T-helper 1 cell treated with Interleukin-12 subunit alpha and Interleukin-12 subunit beta and Interleukin-4 antibody, amounts not matched to agents 30 μg/mL and 1 μg/mL, for 36 hours (primary cell): Measurements from ENCODE around the gene PANX2.
"Not testable (repeated sequence)": the region's sequence is repeated elsewhere in the genome, so short reads cannot be mapped to it uniquely, and the experiment has no call there.

Source experiments
- H3K27ac Mint-ChIP-seq: one replicate; pipeline ENCODE4 v1.8.0; 2021; ENCODE audit warnings: mild to moderate bottlenecking, mixed read lengths
- H3K27me3 Mint-ChIP-seq: one replicate; pipeline ENCODE4 v1.8.0; 2021; ENCODE audit warnings: low read depth, mixed read lengths
- H3K36me3 Mint-ChIP-seq: one replicate; pipeline ENCODE4 v1.8.0; 2021; ENCODE audit warnings: low read depth, mixed read lengths
- H3K4me1 Mint-ChIP-seq: one replicate; pipeline ENCODE4 v1.8.0; 2021; ENCODE audit warnings: low read depth, mixed read lengths
- H3K4me3 Mint-ChIP-seq: one replicate; pipeline ENCODE4 v1.8.0; 2021; ENCODE audit warnings: mild to moderate bottlenecking, moderate library complexity, mixed read lengths
- H3K9me3 Mint-ChIP-seq: one replicate; pipeline ENCODE4 v1.8.0; 2021; ENCODE audit warnings: mixed read lengths

Gene PANX2

GRCh38 chr22:50157709-50158375 is 12.7 kb upstream of the PANX2 start:
- Mint-ChIP-seq H3K9me3 (no peaks in the 10 kb centered on the region), H3K4me1 (no peaks in the 10 kb centered on the region), H3K27ac (no peak overlapping the region), H3K27me3 (peaks cover 10% of the 10 kb centered on the region), H3K36me3 (no peaks in the 10 kb centered on the region), H3K4me3 (no peak overlapping the region)

GRCh38 chr22:50160947-50161346 is 9.6 kb upstream of the PANX2 start:
- H3K4me1 Mint-ChIP-seq, result no peaks in the 10 kb centered on the region
- no peak overlapping the region for H3K4me3 Mint-ChIP-seq
- H3K27me3 Mint-ChIP-seq, result peaks cover 15% of the 10 kb centered on the region
- H3K9me3 Mint-ChIP-seq, result no peaks in the 10 kb centered on the region
- H3K36me3 Mint-ChIP-seq, result no peaks in the 10 kb centered on the region
- H3K27ac Mint-ChIP-seq, result no peak overlapping the region

DNA sequence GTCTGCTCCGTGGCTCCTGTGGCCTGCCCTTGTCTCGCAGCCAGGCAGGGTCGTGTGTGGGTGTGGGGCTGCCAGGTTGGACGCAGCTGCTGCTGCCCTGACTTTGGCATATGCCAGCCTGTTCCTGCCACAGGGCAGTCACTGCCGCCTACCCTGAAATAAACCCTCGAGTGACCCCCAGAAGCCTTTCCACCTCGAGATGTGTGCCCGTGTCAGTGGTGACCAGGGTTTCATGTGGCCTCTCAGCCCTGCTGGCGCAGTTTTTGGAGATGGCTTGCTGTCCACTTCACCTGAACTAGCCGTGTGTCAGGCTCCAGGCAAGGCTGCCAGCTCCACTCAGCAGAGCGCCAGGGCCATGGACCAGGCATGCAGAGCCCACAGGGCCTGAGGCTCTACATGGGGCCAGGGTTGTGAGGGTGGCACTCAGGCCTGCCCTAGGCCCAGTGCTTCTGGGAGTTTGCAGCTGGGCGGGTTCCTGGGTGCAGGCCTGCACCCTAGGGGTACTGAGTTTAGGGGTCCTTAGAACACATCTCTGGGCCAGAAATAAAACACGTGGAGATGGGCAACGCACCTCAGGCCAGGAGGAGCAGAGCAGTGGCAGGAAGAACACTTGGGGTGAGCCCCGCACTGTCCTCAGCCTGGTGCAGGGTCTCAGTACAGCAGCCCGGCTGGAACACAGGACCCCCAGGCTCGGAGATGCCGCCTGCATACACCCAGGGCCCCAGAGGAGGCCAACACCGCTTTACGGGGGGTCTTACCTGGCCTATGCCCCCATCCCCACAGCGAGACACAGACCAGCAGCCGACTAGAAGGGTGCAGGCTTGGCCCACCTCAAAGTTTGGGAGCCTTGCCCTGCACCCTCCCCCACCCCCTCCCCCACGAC is 8.8 kb upstream of the PANX2 start:
- Mint-ChIP-seq H3K4me1 (no peaks in the 10 kb centered on the region), H3K36me3 (no peaks in the 10 kb centered on the region), H3K4me3 (no peak overlapping the region), H3K27me3 (peaks cover 15% of the 10 kb centered on the region), H3K27ac (no peak overlapping the region), H3K9me3 (no peaks in the 10 kb centered on the region)

DNA sequence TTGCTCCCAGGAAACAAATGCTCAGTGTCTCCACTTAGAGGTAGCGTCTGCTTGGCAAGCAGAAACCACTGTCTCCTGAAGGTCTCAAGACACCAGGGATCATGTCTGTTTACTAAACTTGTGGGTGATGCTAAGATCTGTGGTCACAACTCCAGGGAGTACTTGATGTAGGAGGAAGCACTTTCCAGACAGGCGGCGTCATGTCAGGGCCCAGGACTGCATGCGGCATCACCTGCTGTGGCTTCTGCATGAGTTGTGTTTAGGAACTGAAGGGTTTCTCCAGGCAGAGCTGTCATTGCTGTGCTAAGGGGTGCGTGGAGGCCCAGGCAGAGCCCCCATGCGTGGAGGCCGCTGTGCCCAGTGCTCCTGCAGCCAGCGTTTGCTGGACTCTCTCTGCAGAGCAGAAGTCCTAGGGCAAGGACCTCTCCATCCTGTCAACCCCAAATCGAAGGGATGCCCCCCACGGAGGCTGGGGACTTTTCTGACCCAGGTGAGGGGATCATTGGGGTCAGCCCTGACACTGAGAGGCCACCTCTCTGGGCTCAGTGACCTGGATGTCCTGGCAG is 8.1 kb upstream of the PANX2 start:
- Mint-ChIP-seq H3K36me3 (no peaks in the 10 kb centered on the region), H3K4me1 (no peaks in the 10 kb centered on the region), H3K9me3 (no peaks in the 10 kb centered on the region), H3K27ac (no peak overlapping the region), H3K4me3 (no peak overlapping the region), H3K27me3 (peaks cover 9% of the 10 kb centered on the region)

GRCh38 chr22:50165436-50166123 is 5.0 kb upstream of the PANX2 start:
- no peaks in the 10 kb centered on the region for H3K4me1 Mint-ChIP-seq
- no peak overlapping the region for H3K4me3 Mint-ChIP-seq
- H3K36me3 Mint-ChIP-seq, result peaks cover 2% of the 10 kb centered on the region
- peaks cover 24% of the 10 kb centered on the region for H3K27me3 Mint-ChIP-seq
- H3K27ac Mint-ChIP-seq, result no peak overlapping the region
- no peaks in the 10 kb centered on the region for H3K9me3 Mint-ChIP-seq

DNA sequence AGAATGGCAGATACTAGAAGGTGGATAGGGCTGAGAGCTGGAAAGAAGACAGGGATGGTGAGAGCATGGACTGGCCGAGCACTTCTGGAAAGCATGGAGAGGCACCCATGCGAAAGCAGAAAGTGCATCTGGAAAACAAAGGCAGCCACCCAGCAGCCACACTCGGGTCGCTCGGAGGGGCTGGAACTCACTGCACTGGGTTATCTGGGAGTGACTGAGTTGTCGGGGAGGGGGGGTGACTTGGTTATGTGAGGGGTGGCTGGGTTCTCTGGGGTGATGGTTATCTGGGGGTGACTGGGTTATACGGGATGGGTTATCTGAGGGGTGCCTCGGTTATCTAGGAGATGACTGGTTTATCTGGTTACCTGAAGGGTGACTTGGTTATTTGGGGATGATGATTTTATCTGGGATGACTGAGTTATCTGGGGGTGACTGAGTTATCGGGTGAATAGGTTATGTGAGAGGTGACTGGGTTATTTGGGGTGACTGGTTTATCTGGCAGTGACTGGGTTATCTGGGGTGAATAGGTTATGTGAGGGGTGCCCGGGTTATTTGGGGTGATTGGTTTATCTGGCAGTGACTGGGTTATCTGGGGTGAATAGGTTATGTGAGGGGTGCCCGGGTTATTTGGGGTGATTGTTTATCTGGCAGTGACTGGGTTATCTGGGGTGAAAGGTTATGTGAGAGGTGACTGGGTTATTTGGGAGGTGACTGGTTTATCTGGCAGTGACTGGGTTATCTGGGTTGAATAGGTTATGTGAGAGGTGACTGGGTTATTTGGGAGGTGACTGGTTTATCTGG is 2.6 kb upstream of the PANX2 start:
- H3K4me3 Mint-ChIP-seq, result peak overlapping the region; percentile 38
- peaks cover 41% of the 10 kb centered on the region for H3K27me3 Mint-ChIP-seq
- no peaks in the 10 kb centered on the region for H3K4me1 Mint-ChIP-seq
- H3K9me3 Mint-ChIP-seq, result no peaks in the 10 kb centered on the region
- H3K36me3 Mint-ChIP-seq, result peaks cover 2% of the 10 kb centered on the region
- H3K27ac Mint-ChIP-seq, result no peak overlapping the region

DNA sequence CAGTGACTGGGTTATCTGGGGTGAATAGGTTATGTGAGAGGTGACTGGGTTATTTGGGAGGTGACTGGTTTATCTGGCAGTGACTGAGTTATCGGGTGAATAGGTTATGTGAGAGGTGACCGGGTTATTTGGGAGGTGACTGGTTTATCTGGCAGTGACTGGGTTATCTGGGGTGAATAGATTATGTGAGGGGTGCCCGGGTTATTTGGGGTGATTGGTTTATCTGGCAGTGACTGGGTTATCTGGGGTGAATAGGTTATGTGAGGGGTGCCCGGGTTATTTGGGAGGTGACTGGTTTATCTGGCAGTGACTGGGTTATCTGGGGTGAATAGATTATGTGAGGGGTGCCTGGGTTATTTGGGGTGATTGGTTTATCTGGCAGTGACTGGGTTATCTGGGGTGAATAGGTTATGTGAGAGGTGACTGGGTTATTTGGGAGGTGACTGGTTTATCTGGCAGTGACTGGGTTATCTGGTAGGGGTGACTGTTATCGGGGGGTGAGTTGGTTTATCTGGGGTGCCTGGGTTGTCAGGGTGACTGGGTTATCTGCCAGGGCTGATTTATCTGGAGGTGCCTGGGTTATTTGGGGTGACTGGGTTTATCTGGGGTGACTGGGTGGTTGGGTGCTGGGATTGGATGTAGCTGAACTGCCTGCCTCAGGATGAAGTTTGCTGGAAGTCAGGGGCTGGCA is 1.9 kb upstream of the PANX2 start:
- not testable (repeated sequence) for H3K27ac Mint-ChIP-seq, H3K36me3 Mint-ChIP-seq, H3K4me1 Mint-ChIP-seq, H3K9me3 Mint-ChIP-seq
- Mint-ChIP-seq H3K4me3 (peak overlapping the region; percentile 57), H3K27me3 (peaks cover 48% of the 10 kb centered on the region)

DNA sequence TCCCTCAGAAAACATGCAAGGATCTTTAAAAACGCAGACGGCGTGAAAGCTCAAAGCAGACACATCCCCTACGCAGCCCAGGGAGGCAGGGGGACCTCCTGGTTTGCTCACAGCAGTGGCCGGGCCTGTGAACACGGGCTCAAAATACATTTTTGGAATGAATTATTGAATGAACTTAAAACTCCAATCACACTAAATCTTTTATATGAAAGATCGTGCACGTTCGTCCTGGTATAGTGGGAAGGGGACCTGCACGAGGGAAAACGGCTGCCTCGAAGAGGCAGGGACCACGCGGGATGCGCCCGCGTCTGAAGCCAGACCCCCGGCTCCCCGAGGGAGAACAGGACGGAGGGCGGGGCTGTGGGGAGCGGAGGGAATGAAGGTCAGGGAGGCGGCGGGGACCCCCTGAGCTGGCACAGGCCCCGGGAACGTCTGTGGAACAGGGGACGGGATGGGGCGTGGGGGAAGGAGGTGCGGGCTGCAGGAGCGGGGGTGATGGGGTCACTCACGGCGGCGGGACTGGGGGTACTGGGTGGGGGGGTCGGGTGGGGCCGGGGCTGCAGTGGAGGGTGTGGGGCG is 1.3 kb upstream of the PANX2 start:
- no peaks in the 10 kb centered on the region for H3K4me1 Mint-ChIP-seq
- no peak overlapping the region for H3K27ac Mint-ChIP-seq
- H3K9me3 Mint-ChIP-seq, result no peaks in the 10 kb centered on the region

GRCh38 chr22:50169774-50170341 is 673 bp upstream of the PANX2 start:
- Mint-ChIP-seq H3K27me3 (peaks cover 50% of the 10 kb centered on the region), H3K4me1 (no peaks in the 10 kb centered on the region), H3K4me3 (peak overlapping the region; percentile 57), H3K9me3 (no peaks in the 10 kb centered on the region), H3K36me3 (peaks cover 2% of the 10 kb centered on the region), H3K27ac (no peak overlapping the region)

More for the DNA sequence above, 1.3 kb upstream of the PANX2 start:
- H3K36me3 Mint-ChIP-seq, result peaks cover 2% of the 10 kb centered on the region
- peak overlapping the region; percentile 57 for H3K4me3 Mint-ChIP-seq
- peaks cover 50% of the 10 kb centered on the region for H3K27me3 Mint-ChIP-seq

- Mint-ChIP-seq H3K27ac (no peak overlapping the region), H3K36me3 (peaks cover 2% of the 10 kb centered on the region), H3K27me3 (peaks cover 46% of the 10 kb centered on the region), H3K4me1 (no peaks in the 10 kb centered on the region), H3K9me3 (no peaks in the 10 kb centered on the region), H3K4me3 (peak overlapping the region; percentile 71)
Measured at GRCh38 chr22:50171319-50171964, 911 bp downstream of the PANX2 start.

- no peaks in the 10 kb centered on the region for H3K9me3 Mint-ChIP-seq
- no peak overlapping the region for H3K4me3 Mint-ChIP-seq
- no peaks in the 10 kb centered on the region for H3K4me1 Mint-ChIP-seq
- peaks cover 46% of the 10 kb centered on the region for H3K27me3 Mint-ChIP-seq
- H3K27ac Mint-ChIP-seq, result no peak overlapping the region
- peaks cover 2% of the 10 kb centered on the region for H3K36me3 Mint-ChIP-seq
Measured at GRCh38 chr22:50171965-50172421, 1.5 kb downstream of the PANX2 start.

DNA sequence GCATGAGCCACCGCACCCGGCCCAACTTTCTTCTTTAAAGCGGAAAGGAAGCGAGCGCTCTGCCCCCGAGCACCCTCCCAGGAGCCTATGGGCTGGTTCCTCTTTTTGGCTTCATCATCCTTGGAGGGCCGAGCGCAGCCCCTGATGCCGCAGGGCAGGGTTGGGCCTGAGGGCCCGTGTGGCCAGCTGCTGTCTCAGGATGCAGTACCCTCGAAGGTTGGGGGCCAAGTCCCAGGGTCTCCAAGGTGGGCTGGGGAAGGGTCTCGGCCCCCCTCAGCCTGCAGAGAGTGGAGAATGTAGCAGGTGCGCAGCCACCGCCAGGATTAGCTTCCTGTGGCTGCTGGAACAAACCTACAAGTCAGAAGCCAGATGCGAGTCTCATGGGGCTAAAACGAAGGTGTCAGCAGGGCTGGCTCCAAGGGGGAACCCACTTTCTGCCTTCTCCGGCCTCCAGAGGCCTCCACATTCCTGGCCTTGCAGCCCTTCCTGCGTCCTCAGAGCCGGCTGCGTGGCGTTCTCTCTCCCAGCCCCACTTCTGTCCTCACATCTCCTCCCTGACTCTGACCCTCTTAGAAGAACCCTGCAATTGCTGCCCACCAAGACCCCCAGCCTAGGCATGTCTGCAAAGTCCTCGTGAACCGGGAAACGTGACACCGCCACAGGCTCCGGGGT is 2.9 kb downstream of the PANX2 start:
- no peaks in the 10 kb centered on the region for H3K9me3 Mint-ChIP-seq
- peaks cover 36% of the 10 kb centered on the region for H3K27me3 Mint-ChIP-seq
- H3K4me1 Mint-ChIP-seq, result no peaks in the 10 kb centered on the region
- H3K27ac Mint-ChIP-seq, result no peak overlapping the region
- no peaks in the 10 kb centered on the region for H3K36me3 Mint-ChIP-seq
- H3K4me3 Mint-ChIP-seq, result no peak overlapping the region
